Keratinocyte (primary cell): ENCODE measurements around the gene SERPINE1.

Source experiments
- CTCF ChIP-seq, 3 experiments: IDR thresholded peaks in 1 of 3; conservative IDR thresholded peaks in 1 of 3; optimal IDR thresholded peaks in 1 of 3; 2 replicates in 2 of 3; 3 replicates in 1 of 3; pipeline versions ENCODE3 to v1.5.1; 2011; ENCODE audit warnings: low read length in 3 of 3, mild to moderate bottlenecking in 3 of 3, moderate library complexity in 2 of 3, control low read depth in 1 of 3, inconsistent platforms in 1 of 3; ENCODE audit not compliant: insufficient read depth in 2 of 3; ENCODE audit errors: extremely low read depth in 1 of 3
- EZH2 ChIP-seq: IDR thresholded peaks from one replicate; pipeline ENCODE4 v1.6.1; 2012; ENCODE audit warnings: inconsistent platforms, mild to moderate bottlenecking, low read length, moderate library complexity

DNA sequence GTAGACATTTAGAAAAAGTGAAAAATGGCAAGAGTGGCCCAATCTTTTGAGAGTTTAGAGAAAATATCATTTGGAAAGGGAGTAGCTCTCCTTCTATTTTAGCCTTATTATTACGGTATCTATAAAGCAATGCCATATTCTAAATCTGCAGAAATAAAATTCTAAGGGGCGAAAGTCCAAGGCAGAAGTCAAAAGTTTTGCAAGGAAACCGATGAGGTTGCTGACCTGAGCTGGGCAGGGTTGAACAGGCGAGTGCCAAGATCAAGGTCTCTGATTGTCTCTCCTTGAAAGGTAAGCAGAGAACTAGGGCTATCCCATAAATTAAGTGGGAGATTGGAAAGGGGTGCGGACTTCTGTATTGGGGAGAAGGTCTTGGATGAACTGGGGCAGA, 30.0 kb upstream of the SERPINE1 start:
- TF ChIP-seq CTCF (optimal IDR thresholded peaks at IDR 0.05 in 1 of 3, IDR thresholded peaks at IDR 0.05 in 1 of 3, conservative IDR thresholded peaks at IDR 0.05 in 1 of 3; ENCODE audit: extremely low read depth in 1 of 3, insufficient read depth in 2 of 3, low read length in 3 of 3) (no peak), EZH2 (no peak)
